ENCODE data around the gene MYOZ1.

DNA sequence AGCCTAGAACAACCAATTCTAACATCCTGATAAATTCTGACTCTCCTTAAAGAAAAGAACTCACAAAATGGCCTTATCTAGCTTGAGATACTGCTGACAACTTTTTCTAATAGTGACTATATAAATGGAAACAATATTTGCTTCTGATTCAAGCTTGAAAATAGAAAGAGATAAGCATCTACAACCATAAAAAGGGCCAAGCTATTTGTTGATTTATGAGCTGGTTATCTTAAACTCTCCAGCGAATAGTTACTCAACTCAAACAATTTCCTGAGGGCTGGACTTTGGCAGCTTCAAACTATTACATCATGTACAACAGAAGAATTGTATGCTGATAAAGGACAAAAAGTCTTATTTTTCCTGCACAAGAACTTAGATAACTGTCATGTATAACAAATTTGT lies 54.7 kb downstream of the MYOZ1 start:
- TF ChIP-seq POLR2A (IDR thresholded peaks at IDR 0.05) (no peak), CTCF (IDR thresholded peaks at IDR 0.05) (no peak), POLR2AphosphoS5 (IDR thresholded peaks at IDR 0.05) (no peak)
